ENCODE measurements around the gene C1orf198. TPM values are rescaled to one million over a fixed set of nuclear protein-coding genes. Genes with fewer than 3 reads are reported as not detected.

The C1orf198 gene
- total RNA-seq, 1 experiment from 2014 or later = 22.9 TPM

GRCh38 chr1:230800891-230801840 lies 67.2 kb downstream of the C1orf198 start:
- TF ChIP-seq EZH2 (IDR thresholded peaks at IDR 0.05) (no peak), TCF7L2 (IDR thresholded peaks at IDR 0.05; ENCODE audit: borderline replicate concordance, extremely low read depth, insufficient read depth, insufficient read length) (no peak), FOSL1 (IDR thresholded peaks at IDR 0.05; ENCODE audit: low read depth) (no peak), EZH2phosphoT487 (IDR thresholded peaks at IDR 0.05; ENCODE audit: borderline replicate concordance) (no peak), SIN3A (IDR thresholded peaks at IDR 0.05; ENCODE audit: low read depth) (no peak), ZFX (IDR thresholded peaks at IDR 0.05) (no peak), EGR1 (IDR thresholded peaks at IDR 0.05; ENCODE audit: low read depth) (no peak), CTCF (IDR thresholded peaks at IDR 0.05 in 2 of 3, conservative IDR thresholded peaks at IDR 0.05 in 1 of 3; ENCODE audit: borderline replicate concordance in 1 of 3, insufficient read depth in 1 of 3, low read depth in 2 of 3, low read length in 2 of 3) (no peak), SP1 (IDR thresholded peaks at IDR 0.05; ENCODE audit: low read depth) (no peak), CBX3 (IDR thresholded peaks at IDR 0.05; ENCODE audit: low read depth) (no peak), SRF (IDR thresholded peaks at IDR 0.05; ENCODE audit: low read depth) (no peak), REST (IDR thresholded peaks at IDR 0.05; ENCODE audit: low read depth) (no peak), JUND (IDR thresholded peaks at IDR 0.05) (no peak), MAX (IDR thresholded peaks at IDR 0.05) (no peak), ATF3 (IDR thresholded peaks at IDR 0.05) (no peak), ZBTB33 (IDR thresholded peaks at IDR 0.05; ENCODE audit: extremely low read depth, insufficient replicate concordance, low read length) (no peak)
- Histone ChIP-seq H4K20me1 (ENCODE audit: insufficient read depth) (no peaks in the 10 kb centered on the region), H3K27me3 (ENCODE audit: insufficient read depth, low read length) (no peaks in the 10 kb centered on the region), H3K4me1 (ENCODE audit: control insufficient read depth in 1 of 2, insufficient read depth in 2 of 2, low read length in 2 of 2) (no peaks in the 10 kb centered on the region), H3K4me3 (replicated peaks in 1 of 2; ENCODE audit: low read depth in 1 of 2, low read length in 2 of 2) (no peak overlapping the region), H3K9me2 (ENCODE audit: insufficient read depth) (no peaks in the 10 kb centered on the region), H3K4me2 (ENCODE audit: low read length) (no peak overlapping the region), H3K36me3 (ENCODE audit: control insufficient read depth in 1 of 2, insufficient read depth in 2 of 2, low read length in 2 of 2) (no peaks in the 10 kb centered on the region), H3K9ac (ENCODE audit: low read length) (no peak overlapping the region), H2AFZ (ENCODE audit: low read depth, low read length, poor library complexity, severe bottlenecking) (no peak overlapping the region), H3K79me2 (ENCODE audit: insufficient read depth, low read length) (no peaks in the 10 kb centered on the region), H3K9me3 (ENCODE audit: control insufficient read depth in 1 of 2, insufficient read depth in 1 of 2, low read depth in 1 of 2, low read length in 2 of 2) (no peaks in the 10 kb centered on the region), H3K27ac (ENCODE audit: low read depth, low read length) (no peak overlapping the region)
- ChIA-PET POLR2A (no interaction called here), RAD21 (ENCODE audit: low non-redundant PET in 1 of 2, low total read pairs in 2 of 2, uncharacterized antibody in 2 of 2, unreplicated experiment in 2 of 2) (no interaction called here), CTCF (no interaction called here)
- intact Hi-C loops (cut with micrococcal nuclease) = no loop called here
- DNase-seq (ENCODE audit: low read depth, low spot score) (no peak), ATAC-seq (no peak)
- no TSS peak for BruUV-seq (replicated peaks)

All from HCT116 (cell line).